HCT116 (cell line): ENCODE measurements around the gene ADAMTS6. TPM values are rescaled to one million over a fixed set of nuclear protein-coding genes. Genes with fewer than 3 reads are reported as not detected.

Experiments used
- ATAC-seq: fragments of 200-7000 bp; cut with Tn5 transposase; 2 replicates; pipeline ENCODE4 v1.9.1; 2020; ENCODE audit warnings: mild to moderate bottlenecking, moderate library complexity
- BruUV-seq: library from RNA; stranded (reverse); fragments of 400-500 nt; replicated peaks from 2 replicates; lab custom pipeline; 2021; lab: Mats Ljungman, UMichigan
- CTCF ChIA-PET: fragments of 300-600 bp; sonication (Branson Sonifier 250); formaldehyde crosslinking; loops from one replicate; lab custom pipeline; 2021; ENCODE audit warnings: antibody characterized with exemption; lab: Charles Lee
- POLR2A ChIA-PET: fragments of 300-600, 350-600 bp; sonication (Branson Sonifier 250); formaldehyde crosslinking; loops from one replicate; lab custom pipeline; 2021; ENCODE audit warnings: antibody characterized with exemption; lab: Charles Lee
- RAD21 ChIA-PET, 2 experiments: fragments of 300-600 bp; sonication (Branson Sonifier 250); formaldehyde crosslinking; loops; one replicate each; lab custom pipeline; 2023; ENCODE audit warnings: low total read pairs in 2 of 2; ENCODE audit not compliant: uncharacterized antibody in 2 of 2, unreplicated experiment in 2 of 2, low non-redundant PET in 1 of 2; lab: Charles Lee
- DNase-seq: peaks from one replicate; pipeline ENCODE4 v3.0.0-alpha.2; 2010; ENCODE audit warnings: low read depth, low spot score
- H2AFZ ChIP-seq: fragments of 200-600 bp; shearing (Covaris generic), sonication (generic); 2 replicates; pipeline ENCODE4 v1.6.1; 2017; ENCODE audit warnings: low read depth, mixed run types, mixed read lengths, antibody characterized with exemption, low read length; ENCODE audit not compliant: poor library complexity, severe bottlenecking
- H3K27ac ChIP-seq: 2 replicates; pipeline ENCODE4 v1.5.1; 2012; ENCODE audit warnings: low read depth, low read length
- H3K27me3 ChIP-seq: fragments of 200-600 bp; sonication (generic); 2 replicates; pipeline ENCODE4 v1.6.1; 2016; ENCODE audit warnings: mixed run types, low read length, mixed read lengths; ENCODE audit not compliant: insufficient read depth
- H3K36me3 ChIP-seq, 2 experiments: fragments of 200-500 bp in 1 of 2; fragments of 200-600 bp in 1 of 2; sonication (Bioruptor generic) in 1 of 2; sonication (generic) in 1 of 2; 2 replicates each; pipeline versions ENCODE4 v1.5.1 to v1.6.1; 2014 to 2016; ENCODE audit warnings: low read length in 2 of 2, inconsistent platforms in 1 of 2, mixed read lengths in 1 of 2, mixed run types in 1 of 2; ENCODE audit not compliant: insufficient read depth in 2 of 2, control insufficient read depth in 1 of 2
- H3K4me1 ChIP-seq, 2 experiments: fragments of 200-600 bp in 1 of 2; sonication (generic) in 1 of 2; 2 replicates each; pipeline versions ENCODE4 v1.5.1 to v1.6.1; 2012 to 2017; ENCODE audit warnings: low read length in 2 of 2, inconsistent platforms in 1 of 2, mild to moderate bottlenecking in 1 of 2, mixed read lengths in 1 of 2, mixed run types in 1 of 2, moderate library complexity in 1 of 2; ENCODE audit not compliant: insufficient read depth in 2 of 2, control insufficient read depth in 1 of 2
- H3K4me2 ChIP-seq: fragments of 200-600 bp; sonication (generic); 2 replicates; pipeline ENCODE4 v1.6.1; 2017; ENCODE audit warnings: mixed run types, low read length, mixed read lengths
- H3K4me3 ChIP-seq, 2 experiments: fragments of 200-600 bp in 1 of 2; sonication (generic) in 1 of 2; replicated peaks in 1 of 2; 2 replicates each; pipeline ENCODE4 v1.5.1; 2011 to 2016; ENCODE audit warnings: low read length in 2 of 2, control low read depth in 1 of 2, low read depth in 1 of 2, mild to moderate bottlenecking in 1 of 2, mixed read lengths in 1 of 2, mixed run types in 1 of 2
- H3K79me2 ChIP-seq: fragments of 200-600 bp; sonication (generic); 2 replicates; pipeline ENCODE4 v1.6.1; 2017; ENCODE audit warnings: mild to moderate bottlenecking, mixed run types, low read length, moderate library complexity, mixed read lengths; ENCODE audit not compliant: insufficient read depth
- H3K9ac ChIP-seq: fragments of 200-600 bp; sonication (generic); 2 replicates; pipeline ENCODE4 v1.6.1; 2016; ENCODE audit warnings: low read length, mixed read lengths
- H3K9me2 ChIP-seq: fragments of 200-600 bp; sonication (generic), shearing (Covaris generic); 2 replicates; pipeline ENCODE4 v1.6.1; 2017; ENCODE audit warnings: mixed run types, mild to moderate bottlenecking, moderate library complexity; ENCODE audit not compliant: insufficient read depth
- H3K9me3 ChIP-seq, 2 experiments: fragments of 200-500 bp in 1 of 2; fragments of 200-600 bp in 1 of 2; sonication (Bioruptor generic) in 1 of 2; sonication (generic) in 1 of 2; 2 replicates each; pipeline ENCODE4 v1.6.1; 2014 to 2017; ENCODE audit warnings: low read length in 2 of 2, mixed read lengths in 2 of 2, inconsistent platforms in 1 of 2, low read depth in 1 of 2, mild to moderate bottlenecking in 1 of 2, mixed run types in 1 of 2, moderate library complexity in 1 of 2; ENCODE audit not compliant: control insufficient read depth in 1 of 2, insufficient read depth in 1 of 2
- H4K20me1 ChIP-seq: fragments of 200-600 bp; sonication (generic), shearing (Covaris generic); 2 replicates; pipeline ENCODE4 v1.6.1; 2017; ENCODE audit warnings: mixed run types, mild to moderate bottlenecking, moderate library complexity; ENCODE audit not compliant: insufficient read depth
- CEBPB ChIP-seq: IDR thresholded peaks from 2 replicates; pipeline ENCODE4 v1.6.1; 2012; ENCODE audit warnings: low read depth
- EZH2 ChIP-seq: fragments of 200-600 bp; sonication (generic); IDR thresholded peaks from 2 replicates; pipeline ENCODE4 v1.6.1; 2017; ENCODE audit warnings: antibody characterized with exemption, mixed run types
- FOSL1 ChIP-seq: IDR thresholded peaks from 2 replicates; pipeline ENCODE4 v1.6.1; 2012; ENCODE audit warnings: low read depth
- POLR2A ChIP-seq: IDR thresholded peaks from 2 replicates; pipeline ENCODE4 v1.7.0; 2011; ENCODE audit warnings: borderline replicate concordance; ENCODE audit not compliant: insufficient read depth, insufficient read length; ENCODE audit errors: extremely low read depth
- POLR2AphosphoS5 ChIP-seq: IDR thresholded peaks from 2 replicates; pipeline ENCODE4 v1.6.1; 2011; ENCODE audit warnings: mild to moderate bottlenecking, low read depth, low read length, moderate library complexity
- RAD21 ChIP-seq: IDR thresholded peaks from 2 replicates; pipeline ENCODE4 v1.6.1; 2012; ENCODE audit warnings: low read depth, mild to moderate bottlenecking
- SP1 ChIP-seq: IDR thresholded peaks from 2 replicates; pipeline ENCODE4 v1.6.1; 2012; ENCODE audit warnings: low read depth
- YY1 ChIP-seq: IDR thresholded peaks from 2 replicates; pipeline ENCODE4 v1.6.1; 2011; ENCODE audit warnings: low read length, low read depth, moderate library complexity, mild to moderate bottlenecking; ENCODE audit not compliant: insufficient replicate concordance; ENCODE audit errors: extremely low read depth
- ZFX ChIP-seq: fragments of 450-650 bp; IDR thresholded peaks from 2 replicates; pipeline ENCODE4 v1.6.1; 2017
- ZNF274 ChIP-seq: fragments of 200-500 bp; sonication (Bioruptor generic); IDR thresholded peaks from 2 replicates; pipeline ENCODE4 v1.6.1; 2014; ENCODE audit warnings: mild to moderate bottlenecking, low read depth, low read length, inconsistent platforms
- intact Hi-C: fragments of 100-400 bp; cut with micrococcal nuclease; formaldehyde crosslinking; loops from 2 replicates; pipeline ENCODE4 v1.10.0; 2022
- total RNA-seq: library from RNA; stranded (reverse); gene quantifications from one replicate; pipeline ENCODE4 v1.2.1, GENCODE V29; 2021; ENCODE audit not compliant: unreplicated experiment
- TF ChIP-seq, protein P1 (sequence below), 3 experiments: fragments of 200-600 bp in 1 of 3; sonication (generic) in 1 of 3; IDR thresholded peaks in 2 of 3; conservative IDR thresholded peaks in 1 of 3; 2 replicates each; pipeline ENCODE4 v1.5.1; 2012 to 2017; ENCODE audit warnings: low read depth in 2 of 3, low read length in 2 of 3, antibody characterized with exemption in 1 of 3, borderline replicate concordance in 1 of 3, control low read depth in 1 of 3, mild to moderate bottlenecking in 1 of 3, mixed read lengths in 1 of 3, mixed run types in 1 of 3, moderate library complexity in 1 of 3; ENCODE audit not compliant: insufficient read depth in 1 of 3
- TF ChIP-seq, protein P2 (sequence below): IDR thresholded peaks from 2 replicates; pipeline ENCODE4 v1.6.1; 2012
- TF ChIP-seq, protein P3 (sequence below): IDR thresholded peaks from 2 replicates; pipeline ENCODE4 v1.6.1; 2012
- TF ChIP-seq, protein P4 (sequence below): IDR thresholded peaks from 2 replicates; pipeline ENCODE4 v1.6.1; 2011; ENCODE audit warnings: mild to moderate bottlenecking, low read length, moderate library complexity; ENCODE audit not compliant: insufficient replicate concordance; ENCODE audit errors: extremely low read depth

ADAMTS6 gene
- total RNA-seq, 1 experiment from 2014 or later = 0.93 TPM

DNA sequence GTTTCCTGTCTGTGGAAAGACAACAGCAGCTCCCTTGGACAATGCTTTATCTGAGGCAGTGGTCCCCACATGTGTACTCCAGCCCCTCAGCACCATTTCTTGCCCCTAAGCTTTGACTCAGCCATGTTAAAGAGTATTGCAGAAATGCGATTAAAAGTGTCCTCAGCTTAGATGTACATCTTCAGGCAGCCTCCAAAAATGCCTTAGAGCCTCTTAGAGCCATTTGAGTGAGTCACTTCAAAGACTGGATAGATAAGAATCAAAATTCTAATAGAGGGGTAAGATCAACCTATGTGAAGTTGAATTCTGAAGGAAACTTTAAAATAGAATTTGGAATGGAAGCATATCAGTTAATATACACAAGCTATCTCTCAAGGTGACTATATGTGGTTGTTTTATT, 296.3 kb downstream of the ADAMTS6 start:
- Histone ChIP-seq H3K27ac (no peak overlapping the region), H2AFZ (no peak overlapping the region), H3K9me3 (no peaks in the 10 kb centered on the region), H3K9me2 (no peaks in the 10 kb centered on the region), H3K79me2 (no peaks in the 10 kb centered on the region), H3K27me3 (no peaks in the 10 kb centered on the region), H3K9ac (no peak overlapping the region), H3K4me3 (no peak overlapping the region), H3K4me2 (no peak overlapping the region), H3K4me1 (no peaks in the 10 kb centered on the region), H4K20me1 (no peaks in the 10 kb centered on the region), H3K36me3 (no peaks in the 10 kb centered on the region)
- ChIA-PET CTCF (no interaction called here), RAD21 (no interaction called here), POLR2A (no interaction called here)
- no peak for TF ChIP-seq POLR2AphosphoS5
- TF ChIP-seq RAD21 = no peak
- TF ChIP-seq, protein P1, sequence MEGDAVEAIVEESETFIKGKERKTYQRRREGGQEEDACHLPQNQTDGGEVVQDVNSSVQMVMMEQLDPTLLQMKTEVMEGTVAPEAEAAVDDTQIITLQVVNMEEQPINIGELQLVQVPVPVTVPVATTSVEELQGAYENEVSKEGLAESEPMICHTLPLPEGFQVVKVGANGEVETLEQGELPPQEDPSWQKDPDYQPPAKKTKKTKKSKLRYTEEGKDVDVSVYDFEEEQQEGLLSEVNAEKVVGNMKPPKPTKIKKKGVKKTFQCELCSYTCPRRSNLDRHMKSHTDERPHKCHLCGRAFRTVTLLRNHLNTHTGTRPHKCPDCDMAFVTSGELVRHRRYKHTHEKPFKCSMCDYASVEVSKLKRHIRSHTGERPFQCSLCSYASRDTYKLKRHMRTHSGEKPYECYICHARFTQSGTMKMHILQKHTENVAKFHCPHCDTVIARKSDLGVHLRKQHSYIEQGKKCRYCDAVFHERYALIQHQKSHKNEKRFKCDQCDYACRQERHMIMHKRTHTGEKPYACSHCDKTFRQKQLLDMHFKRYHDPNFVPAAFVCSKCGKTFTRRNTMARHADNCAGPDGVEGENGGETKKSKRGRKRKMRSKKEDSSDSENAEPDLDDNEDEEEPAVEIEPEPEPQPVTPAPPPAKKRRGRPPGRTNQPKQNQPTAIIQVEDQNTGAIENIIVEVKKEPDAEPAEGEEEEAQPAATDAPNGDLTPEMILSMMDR (IDR thresholded peaks at IDR 0.05 in 2 of 3, conservative IDR thresholded peaks at IDR 0.05 in 1 of 3; ENCODE audit: borderline replicate concordance in 1 of 3, insufficient read depth in 1 of 3, low read depth in 2 of 3, low read length in 2 of 3) = no peak
- TF ChIP-seq ZFX = no peak
- no peak for TF ChIP-seq SP1
- no TSS peak for BruUV-seq
- DNase-seq (no peak), ATAC-seq (no peak)
- intact Hi-C loops = no loop called here

DNA sequence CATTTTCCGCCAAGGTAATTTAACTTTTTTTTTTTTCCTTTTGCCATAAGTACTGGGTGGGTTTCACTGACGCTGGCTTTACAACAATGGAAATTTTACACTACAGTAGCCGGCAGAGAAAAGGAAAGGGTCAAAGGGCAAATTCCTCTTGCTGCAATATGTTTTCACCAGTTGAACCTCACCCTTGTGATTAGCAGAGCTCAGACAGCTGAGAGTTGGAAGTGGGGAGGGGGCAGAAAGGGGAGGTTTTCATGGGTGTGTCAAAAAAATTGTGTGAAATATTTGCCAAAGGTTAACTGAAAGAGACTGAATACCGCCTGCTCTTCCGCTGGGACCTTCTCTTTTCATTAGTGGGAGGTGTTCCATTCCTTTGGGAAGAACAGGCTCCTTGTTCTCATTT, 296.9 kb downstream of the ADAMTS6 start:
- RAD21 ChIA-PET = interaction anchor here in 1 of 2 experiments (0.7 kb wide), 1 partner anchor 147 kb away, joined by 3 read pairs; no protein-coding TSS in a partner anchor
- H3K9ac ChIP-seq = no peak overlapping the region
- DNase-seq = no peak
- no peak for ATAC-seq
- BruUV-seq = no TSS peak
- H3K4me2 ChIP-seq = no peak overlapping the region
- POLR2A ChIA-PET = no interaction called here
- no peak overlapping the region for H2AFZ ChIP-seq
- H3K4me3 ChIP-seq = no peak overlapping the region
- intact Hi-C loops = no loop called here
- no peaks in the 10 kb centered on the region for H3K9me3 ChIP-seq
- no peaks in the 10 kb centered on the region for H4K20me1 ChIP-seq
- H3K4me1 ChIP-seq = no peaks in the 10 kb centered on the region
- H3K27ac ChIP-seq = no peak overlapping the region
- H3K36me3 ChIP-seq = no peaks in the 10 kb centered on the region
- CTCF ChIA-PET = no interaction called here
- H3K9me2 ChIP-seq = no peaks in the 10 kb centered on the region
- H3K27me3 ChIP-seq = no peaks in the 10 kb centered on the region
- H3K79me2 ChIP-seq = no peaks in the 10 kb centered on the region
- TF ChIP-seq YY1 (no peak), EZH2 (no peak), POLR2A (no peak), SP1 (no peak), CEBPB (no peak), ZNF274 (no peak), ZFX (no peak), FOSL1 (no peak)
- TF ChIP-seq, protein P2, sequence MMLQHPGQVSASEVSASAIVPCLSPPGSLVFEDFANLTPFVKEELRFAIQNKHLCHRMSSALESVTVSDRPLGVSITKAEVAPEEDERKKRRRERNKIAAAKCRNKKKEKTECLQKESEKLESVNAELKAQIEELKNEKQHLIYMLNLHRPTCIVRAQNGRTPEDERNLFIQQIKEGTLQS = no peak
- TF ChIP-seq, protein P3, sequence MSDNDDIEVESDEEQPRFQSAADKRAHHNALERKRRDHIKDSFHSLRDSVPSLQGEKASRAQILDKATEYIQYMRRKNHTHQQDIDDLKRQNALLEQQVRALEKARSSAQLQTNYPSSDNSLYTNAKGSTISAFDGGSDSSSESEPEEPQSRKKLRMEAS = no peak
- TF ChIP-seq, protein P4, sequence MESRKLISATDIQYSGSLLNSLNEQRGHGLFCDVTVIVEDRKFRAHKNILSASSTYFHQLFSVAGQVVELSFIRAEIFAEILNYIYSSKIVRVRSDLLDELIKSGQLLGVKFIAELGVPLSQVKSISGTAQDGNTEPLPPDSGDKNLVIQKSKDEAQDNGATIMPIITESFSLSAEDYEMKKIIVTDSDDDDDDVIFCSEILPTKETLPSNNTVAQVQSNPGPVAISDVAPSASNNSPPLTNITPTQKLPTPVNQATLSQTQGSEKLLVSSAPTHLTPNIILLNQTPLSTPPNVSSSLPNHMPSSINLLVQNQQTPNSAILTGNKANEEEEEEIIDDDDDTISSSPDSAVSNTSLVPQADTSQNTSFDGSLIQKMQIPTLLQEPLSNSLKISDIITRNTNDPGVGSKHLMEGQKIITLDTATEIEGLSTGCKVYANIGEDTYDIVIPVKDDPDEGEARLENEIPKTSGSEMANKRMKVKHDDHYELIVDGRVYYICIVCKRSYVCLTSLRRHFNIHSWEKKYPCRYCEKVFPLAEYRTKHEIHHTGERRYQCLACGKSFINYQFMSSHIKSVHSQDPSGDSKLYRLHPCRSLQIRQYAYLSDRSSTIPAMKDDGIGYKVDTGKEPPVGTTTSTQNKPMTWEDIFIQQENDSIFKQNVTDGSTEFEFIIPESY = no peak
